ENCODE data around the gene ZNF746. TPM values are rescaled to one million over a fixed set of nuclear protein-coding genes. Genes with fewer than 3 reads are reported as not detected.

ZNF746 gene
- total RNA-seq, 1 donor: 22.1 TPM

DNA sequence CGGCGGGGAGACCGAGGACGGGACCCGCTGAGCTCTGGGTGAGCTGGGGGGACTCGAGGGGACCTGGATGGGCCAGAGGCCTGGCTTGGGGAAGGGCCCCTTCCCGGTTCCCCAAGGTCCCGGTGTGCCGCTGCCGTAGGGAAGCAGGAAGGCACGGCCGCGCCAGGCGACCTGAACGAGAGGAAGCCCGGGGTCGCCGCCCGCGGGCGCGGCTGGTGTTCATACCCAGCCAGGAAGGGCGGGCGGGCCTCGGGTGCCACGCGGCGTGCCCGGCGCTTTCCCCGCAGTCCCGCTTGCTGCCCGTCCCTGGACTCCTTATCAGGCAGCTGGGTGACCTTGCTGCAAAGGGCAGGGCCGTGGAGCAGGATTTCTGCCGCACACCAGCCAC lies 74.7 kb downstream of the ZNF746 start:
- H3K4me3 ChIP-seq (ENCODE audit: insufficient read depth, low read length): peak overlapping the region; percentile 70
- no peaks in the 10 kb centered on the region for H3K27me3 ChIP-seq (ENCODE audit: insufficient read depth, low read length)
- H3K36me3 ChIP-seq (ENCODE audit: insufficient read depth, low read length): no peaks in the 10 kb centered on the region
- TF ChIP-seq, protein P1, sequence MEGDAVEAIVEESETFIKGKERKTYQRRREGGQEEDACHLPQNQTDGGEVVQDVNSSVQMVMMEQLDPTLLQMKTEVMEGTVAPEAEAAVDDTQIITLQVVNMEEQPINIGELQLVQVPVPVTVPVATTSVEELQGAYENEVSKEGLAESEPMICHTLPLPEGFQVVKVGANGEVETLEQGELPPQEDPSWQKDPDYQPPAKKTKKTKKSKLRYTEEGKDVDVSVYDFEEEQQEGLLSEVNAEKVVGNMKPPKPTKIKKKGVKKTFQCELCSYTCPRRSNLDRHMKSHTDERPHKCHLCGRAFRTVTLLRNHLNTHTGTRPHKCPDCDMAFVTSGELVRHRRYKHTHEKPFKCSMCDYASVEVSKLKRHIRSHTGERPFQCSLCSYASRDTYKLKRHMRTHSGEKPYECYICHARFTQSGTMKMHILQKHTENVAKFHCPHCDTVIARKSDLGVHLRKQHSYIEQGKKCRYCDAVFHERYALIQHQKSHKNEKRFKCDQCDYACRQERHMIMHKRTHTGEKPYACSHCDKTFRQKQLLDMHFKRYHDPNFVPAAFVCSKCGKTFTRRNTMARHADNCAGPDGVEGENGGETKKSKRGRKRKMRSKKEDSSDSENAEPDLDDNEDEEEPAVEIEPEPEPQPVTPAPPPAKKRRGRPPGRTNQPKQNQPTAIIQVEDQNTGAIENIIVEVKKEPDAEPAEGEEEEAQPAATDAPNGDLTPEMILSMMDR (IDR thresholded peaks at IDR 0.05; ENCODE audit: extremely low read depth, low read depth, low read length): no peak
- H3K4me1 ChIP-seq (ENCODE audit: insufficient read depth, low read length): no peaks in the 10 kb centered on the region
- no peaks in the 10 kb centered on the region for H3K79me2 ChIP-seq (ENCODE audit: insufficient read depth, low read length)
- no peaks in the 10 kb centered on the region for H4K20me1 ChIP-seq (ENCODE audit: insufficient read depth, low read length)
- no peak overlapping the region for H3K27ac ChIP-seq (ENCODE audit: low read depth, low read length)
- H2AFZ ChIP-seq (ENCODE audit: low read length): peak overlapping the region; percentile 89
- no peaks in the 10 kb centered on the region for H3K9me3 ChIP-seq (ENCODE audit: low read depth, low read length)
- peak; percentile 72 for DNase-seq (ENCODE audit: insufficient read length, low spot score, missing footprints)
- peak overlapping the region; percentile 79 for H3K4me2 ChIP-seq (ENCODE audit: insufficient read depth, low read length)

Other genes starting within 250 kb of the ZNF746 start
- 13.3 and 13.4 TPM in 2 replicates for gene ZNF783, start 235.6 kb downstream of the ZNF746 start, total RNA-seq
- gene ZNF777, start 36.7 kb downstream of the ZNF746 start, total RNA-seq: 7.6 and 8.0 TPM in 2 replicates